Epithelial cell of proximal tubule (primary cell): ENCODE results near the gene KIFC1. TPM values are rescaled to one million over a fixed set of nuclear protein-coding genes. Genes with fewer than 3 reads are reported as not detected.
"Not testable (repeated sequence)": the region's sequence is repeated elsewhere in the genome, so short reads cannot be mapped to it uniquely, and the experiment has no call there.

Experiments
- DNase-seq: peaks from one replicate; pipeline ENCODE4 v3.0.0-alpha.2; 2011; ENCODE audit warnings: low read depth
- H3K4me3 ChIP-seq: 2 replicates; pipeline ENCODE4 v1.5.1; 2011; ENCODE audit warnings: low read depth, mild to moderate bottlenecking, low read length
- CTCF ChIP-seq: conservative IDR thresholded peaks from 2 replicates; pipeline ENCODE4 v1.5.1; 2012; ENCODE audit warnings: low read depth, mild to moderate bottlenecking, low read length
- total RNA-seq: library from RNA; depleted of rRNA; stranded (reverse); fragments of >200 nt; gene quantifications from 2 replicates; pipeline ENCODE4 v1.2.3, GENCODE V29; 2015

Gene KIFC1
- total RNA-seq, 1 donor from 2014 or later = 117 TPM

DNA sequence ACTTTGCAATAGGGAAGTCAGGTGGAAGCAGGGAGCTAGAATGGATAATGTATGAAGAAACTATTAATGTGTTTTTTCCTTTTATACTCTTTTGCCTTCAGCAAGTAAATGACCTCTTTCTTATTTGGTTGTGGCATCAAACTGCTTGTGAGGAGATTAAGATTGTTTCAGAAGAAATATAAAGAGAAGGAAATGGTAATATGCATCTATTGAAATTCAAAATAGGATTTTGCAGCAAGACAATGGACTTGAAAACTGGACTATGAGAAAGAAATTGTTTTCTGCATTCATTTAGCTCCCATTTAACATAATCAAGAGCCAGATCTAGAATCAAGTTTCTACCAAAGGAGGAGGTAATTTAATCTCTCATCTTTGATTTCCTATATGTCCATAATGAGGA, 32.3 kb upstream of the KIFC1 start:
- no peak for TF ChIP-seq CTCF
- H3K4me3 ChIP-seq = no peak overlapping the region
- no peak for DNase-seq

DNA sequence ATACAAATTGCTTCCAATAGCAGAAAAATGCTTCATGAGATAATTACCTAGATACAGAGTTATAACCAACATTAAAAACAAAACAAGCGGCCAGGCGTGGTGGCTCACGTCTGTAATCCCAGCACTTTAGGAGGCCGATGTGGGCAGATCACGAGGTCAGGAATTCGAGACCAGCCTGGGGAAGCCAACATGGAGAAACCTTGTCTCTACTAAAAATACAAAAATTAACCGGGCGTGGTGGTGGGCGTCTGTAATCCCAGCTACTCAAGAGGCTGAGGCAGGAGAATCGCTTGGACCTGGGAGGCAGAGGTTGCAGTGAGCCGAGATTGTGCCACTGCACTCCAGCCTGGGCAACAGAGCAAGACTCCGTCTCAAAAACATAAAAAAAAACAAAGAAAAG, 28.1 kb upstream of the KIFC1 start:
- H3K4me3 ChIP-seq, DNase-seq: not testable (repeated sequence)

DNA sequence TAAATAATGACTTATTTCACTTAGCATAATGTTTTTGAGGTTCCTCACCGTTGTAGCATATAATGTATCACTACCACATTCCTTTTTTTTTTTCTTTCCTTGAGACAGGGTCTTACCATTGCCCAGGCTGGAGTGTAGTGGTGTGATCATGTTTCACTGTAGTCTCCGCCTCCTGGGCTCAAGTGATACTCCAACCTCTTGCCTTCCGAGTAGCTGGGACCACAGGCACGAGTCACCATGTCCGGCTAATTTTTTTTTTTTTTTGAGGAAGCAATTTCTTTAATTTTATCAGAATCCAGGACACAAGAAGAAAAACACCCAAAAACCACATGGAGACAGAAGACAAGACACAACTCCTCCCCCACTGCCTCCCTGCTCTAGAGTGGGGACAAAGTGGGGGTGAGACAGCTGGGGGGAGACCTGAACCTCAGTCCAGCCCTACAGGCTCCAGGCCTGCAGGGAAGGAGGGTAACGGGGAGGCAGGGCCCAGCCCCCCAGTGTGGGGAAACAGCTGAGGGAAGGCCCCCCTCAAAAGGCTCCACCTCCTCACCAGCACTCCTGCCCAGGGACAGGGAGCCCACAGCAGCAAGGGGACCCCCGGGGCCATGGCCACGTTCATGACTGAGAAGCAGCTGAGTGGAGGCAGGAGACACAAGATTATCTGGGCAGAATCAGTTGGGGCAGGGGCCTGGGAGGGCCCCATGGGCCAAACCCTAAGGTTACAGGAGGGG, 27.0 kb upstream of the KIFC1 start:
- not testable (repeated sequence) for DNase-seq, H3K4me3 ChIP-seq

DNA sequence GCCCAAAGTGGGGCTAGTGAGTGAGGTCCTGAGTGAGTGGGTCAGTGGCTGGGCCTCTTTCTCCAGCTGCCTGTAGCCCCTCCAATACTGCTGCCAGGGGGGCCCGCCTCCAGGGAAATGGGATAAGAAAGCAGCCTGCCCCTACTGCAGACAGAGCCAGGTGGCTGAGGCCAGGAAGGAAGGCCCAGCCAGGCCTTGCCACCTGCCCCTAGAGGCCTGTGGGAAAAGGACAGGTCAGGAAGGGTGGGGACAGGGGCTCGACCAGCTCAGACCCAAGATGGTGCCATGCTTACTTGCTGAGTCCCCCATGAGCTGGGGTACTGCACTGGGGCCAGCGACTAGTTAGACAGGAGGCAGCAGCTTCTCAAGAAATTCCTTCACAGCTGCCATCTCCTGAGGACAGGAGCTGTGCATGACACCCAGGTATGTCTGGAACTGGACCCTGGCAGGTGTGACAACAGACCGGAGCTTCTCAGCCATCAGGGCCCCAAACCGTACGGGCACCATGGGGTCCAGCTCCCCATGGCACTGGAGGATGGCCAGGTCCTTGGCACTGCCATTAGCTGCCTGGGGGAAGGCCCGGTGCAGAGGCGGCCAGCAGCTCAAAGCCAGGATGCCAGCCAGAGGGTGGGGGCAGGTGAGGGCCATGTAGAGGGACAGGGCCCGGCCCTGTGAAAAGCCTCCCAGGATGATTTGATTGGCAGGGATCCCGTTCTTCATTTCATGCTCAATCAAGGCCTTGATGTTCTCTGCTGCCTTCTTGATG, 26.2 kb upstream of the KIFC1 start:
- not testable (repeated sequence) for DNase-seq, H3K4me3 ChIP-seq
- TF ChIP-seq CTCF = peak; percentile 2

GRCh38 chr6:33367009-33367714, 24.5 kb upstream of the KIFC1 start:
- TF ChIP-seq CTCF = no peak
- DNase-seq = no peak
- H3K4me3 ChIP-seq = no peak overlapping the region

GRCh38 chr6:33367715-33368025, 24.0 kb upstream of the KIFC1 start:
- DNase-seq, H3K4me3 ChIP-seq: not testable (repeated sequence)

DNA sequence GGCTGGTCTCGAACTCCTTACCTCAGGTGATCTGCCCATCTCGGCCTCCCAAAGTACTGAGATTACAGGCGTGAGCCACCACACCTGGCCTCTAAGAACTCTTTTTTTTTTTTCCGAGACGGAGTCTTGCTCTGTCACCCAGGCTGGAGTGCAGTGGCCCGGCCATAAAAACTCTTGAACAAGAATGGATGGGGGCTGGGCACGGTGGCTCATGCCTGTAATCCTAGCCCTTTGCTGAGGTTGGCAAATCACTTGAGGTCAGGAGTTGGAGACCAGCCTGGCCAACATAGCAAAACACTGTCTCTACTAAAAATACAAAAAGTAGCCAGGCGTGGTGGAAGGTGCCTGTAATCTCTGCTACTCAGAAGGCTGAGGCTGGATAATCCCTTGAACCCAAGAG, 19.7 kb upstream of the KIFC1 start:
- DNase-seq, H3K4me3 ChIP-seq: not testable (repeated sequence)

DNA sequence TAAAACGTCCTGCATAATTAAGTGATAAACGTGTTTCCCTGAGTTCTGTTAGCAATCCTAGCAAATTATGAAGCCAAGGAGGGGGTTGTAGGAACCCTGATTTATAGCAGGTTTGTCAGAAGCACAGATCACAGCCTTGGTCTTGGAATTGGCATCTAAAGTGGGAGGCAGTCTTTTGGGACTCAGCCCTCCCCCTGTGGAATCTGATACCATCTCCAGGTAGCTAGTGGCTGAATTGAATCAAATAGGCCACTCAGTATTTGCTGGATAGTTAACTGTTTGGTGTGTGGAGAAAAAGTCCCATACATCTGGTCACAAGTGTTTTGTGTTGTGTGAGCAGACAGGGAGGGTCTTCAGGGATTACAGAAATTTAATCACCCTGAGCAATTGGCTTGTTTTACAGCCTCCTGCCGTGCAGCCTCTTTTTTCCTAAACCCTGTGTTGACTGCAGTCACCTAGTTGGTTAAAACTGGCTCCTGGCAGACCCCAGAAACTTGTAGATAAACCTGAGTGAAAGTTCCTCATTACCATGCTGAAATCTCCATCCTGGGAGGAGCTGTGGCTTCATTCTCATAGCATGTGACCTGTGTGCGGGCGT, 19.0 kb upstream of the KIFC1 start:
- DNase-seq = no peak
- no peak overlapping the region for H3K4me3 ChIP-seq
- no peak for TF ChIP-seq CTCF
